ENCODE results near the gene MAN1C1. TPM values are rescaled to one million over a fixed set of nuclear protein-coding genes. Genes with fewer than 3 reads are reported as not detected.

Gene MAN1C1
- total RNA-seq, 1 donor from 2014 or later, result 64.7 TPM

DNA sequence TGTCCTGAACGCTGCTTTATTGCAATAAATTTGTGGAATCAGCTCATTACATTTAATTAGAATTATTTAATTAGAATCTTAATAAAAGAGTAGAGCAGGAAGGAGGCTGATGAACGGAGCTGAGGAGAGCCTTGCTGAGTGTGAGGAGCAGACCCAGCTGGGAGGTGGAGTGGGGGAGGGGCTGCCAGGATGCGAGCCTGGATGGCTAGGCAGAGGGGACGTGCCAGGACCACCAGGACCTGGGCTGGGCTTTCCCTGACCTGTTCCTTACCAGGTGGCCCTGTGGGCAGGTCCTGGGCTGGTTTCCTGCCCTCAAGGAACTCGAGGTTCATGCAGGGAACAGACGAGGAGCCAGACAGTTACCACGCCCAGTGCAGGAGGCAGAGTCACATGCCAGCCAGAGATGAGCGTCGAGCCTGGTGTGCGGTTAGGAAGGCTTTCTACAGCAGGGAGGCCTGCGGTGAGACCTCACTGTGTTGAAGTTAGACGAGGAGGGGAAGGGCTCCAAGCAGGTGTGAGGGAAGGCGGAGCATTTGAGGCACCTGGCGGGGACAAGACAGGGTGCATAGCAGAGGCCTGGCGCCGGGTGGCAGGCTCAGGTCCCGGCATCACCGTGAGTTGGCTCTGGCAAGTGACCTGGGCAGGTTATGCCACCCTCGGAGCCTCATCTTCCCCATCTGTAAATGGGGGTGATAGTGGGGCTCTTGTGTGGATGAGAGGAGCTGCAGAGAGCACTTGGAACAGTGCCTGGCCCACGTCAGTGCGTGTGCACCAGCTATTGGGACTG is 39.3 kb upstream of the MAN1C1 start:
- no peak overlapping the region for H3K27ac Mint-ChIP-seq (ENCODE audit: unreplicated experiment)
- H3K36me3 Mint-ChIP-seq (ENCODE audit: unreplicated experiment), result no peaks in the 10 kb centered on the region
- DNase-seq (ENCODE audit: extremely low spot score, unreplicated experiment), result no peak
- no peaks in the 10 kb centered on the region for H3K9me3 Mint-ChIP-seq (ENCODE audit: unreplicated experiment)
- no peaks in the 10 kb centered on the region for H3K27me3 Mint-ChIP-seq (ENCODE audit: unreplicated experiment)
- no peak overlapping the region for H3K4me3 Mint-ChIP-seq (ENCODE audit: unreplicated experiment)
- peaks cover 13% of the 10 kb centered on the region for H3K4me1 Mint-ChIP-seq (ENCODE audit: unreplicated experiment)
- TF ChIP-seq, protein P1, sequence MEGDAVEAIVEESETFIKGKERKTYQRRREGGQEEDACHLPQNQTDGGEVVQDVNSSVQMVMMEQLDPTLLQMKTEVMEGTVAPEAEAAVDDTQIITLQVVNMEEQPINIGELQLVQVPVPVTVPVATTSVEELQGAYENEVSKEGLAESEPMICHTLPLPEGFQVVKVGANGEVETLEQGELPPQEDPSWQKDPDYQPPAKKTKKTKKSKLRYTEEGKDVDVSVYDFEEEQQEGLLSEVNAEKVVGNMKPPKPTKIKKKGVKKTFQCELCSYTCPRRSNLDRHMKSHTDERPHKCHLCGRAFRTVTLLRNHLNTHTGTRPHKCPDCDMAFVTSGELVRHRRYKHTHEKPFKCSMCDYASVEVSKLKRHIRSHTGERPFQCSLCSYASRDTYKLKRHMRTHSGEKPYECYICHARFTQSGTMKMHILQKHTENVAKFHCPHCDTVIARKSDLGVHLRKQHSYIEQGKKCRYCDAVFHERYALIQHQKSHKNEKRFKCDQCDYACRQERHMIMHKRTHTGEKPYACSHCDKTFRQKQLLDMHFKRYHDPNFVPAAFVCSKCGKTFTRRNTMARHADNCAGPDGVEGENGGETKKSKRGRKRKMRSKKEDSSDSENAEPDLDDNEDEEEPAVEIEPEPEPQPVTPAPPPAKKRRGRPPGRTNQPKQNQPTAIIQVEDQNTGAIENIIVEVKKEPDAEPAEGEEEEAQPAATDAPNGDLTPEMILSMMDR (IDR thresholded peaks at IDR 0.05), result no peak

DNA sequence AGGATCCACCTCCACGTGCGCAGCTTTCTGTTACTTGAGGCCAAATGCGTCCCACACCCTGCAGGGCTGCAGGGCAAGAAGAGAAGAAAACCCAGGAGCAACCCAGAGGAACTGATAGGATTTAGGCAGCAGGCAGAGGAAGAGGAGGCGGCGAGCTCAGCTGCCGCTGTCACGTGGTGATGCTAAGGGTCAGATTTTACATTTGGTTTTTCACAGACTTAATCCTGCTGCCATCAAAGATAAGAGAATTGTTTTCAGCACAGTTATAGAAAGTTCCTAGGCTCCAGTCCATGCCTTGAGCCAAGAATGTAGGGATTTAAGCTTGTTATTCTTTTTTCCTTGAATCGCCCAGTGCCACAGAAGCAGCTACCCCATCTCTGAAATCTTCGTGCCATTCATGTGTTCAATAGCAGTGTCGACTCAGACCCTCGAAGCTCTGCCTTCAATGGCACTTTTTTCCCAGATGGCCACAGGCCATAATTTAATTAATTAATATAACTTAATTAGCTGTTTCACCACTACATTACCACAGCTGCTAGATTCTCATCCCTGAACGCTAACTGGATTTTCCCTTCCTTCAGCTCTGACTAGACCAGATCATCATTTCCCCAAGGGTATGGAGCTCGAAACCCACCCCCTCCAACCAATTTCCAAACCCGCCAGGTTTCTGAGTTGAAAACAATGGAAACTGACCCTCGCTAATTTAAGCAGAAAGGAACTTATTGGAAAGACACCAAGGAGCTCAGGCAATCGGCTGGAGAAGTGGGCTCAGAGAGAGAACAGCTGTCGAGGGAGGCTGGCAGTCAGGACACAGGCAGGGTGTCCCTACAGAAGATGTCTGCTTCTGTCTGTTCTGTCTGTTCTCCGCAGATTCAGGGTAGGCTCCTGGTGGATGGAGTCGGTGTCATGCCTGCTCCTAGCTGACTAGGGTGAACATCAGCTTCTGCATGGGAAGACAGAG is 37.0 kb upstream of the MAN1C1 start:
- TF ChIP-seq, protein P1 (IDR thresholded peaks at IDR 0.05), result no peak
- Mint-ChIP-seq H3K27ac (ENCODE audit: unreplicated experiment) (no peak overlapping the region), H3K4me3 (ENCODE audit: unreplicated experiment) (no peak overlapping the region), H3K9me3 (ENCODE audit: unreplicated experiment) (peaks cover 8% of the 10 kb centered on the region), H3K36me3 (ENCODE audit: unreplicated experiment) (no peaks in the 10 kb centered on the region), H3K4me1 (ENCODE audit: unreplicated experiment) (no peaks in the 10 kb centered on the region), H3K27me3 (ENCODE audit: unreplicated experiment) (no peaks in the 10 kb centered on the region)
- no peak for DNase-seq (ENCODE audit: extremely low spot score, unreplicated experiment)

DNA sequence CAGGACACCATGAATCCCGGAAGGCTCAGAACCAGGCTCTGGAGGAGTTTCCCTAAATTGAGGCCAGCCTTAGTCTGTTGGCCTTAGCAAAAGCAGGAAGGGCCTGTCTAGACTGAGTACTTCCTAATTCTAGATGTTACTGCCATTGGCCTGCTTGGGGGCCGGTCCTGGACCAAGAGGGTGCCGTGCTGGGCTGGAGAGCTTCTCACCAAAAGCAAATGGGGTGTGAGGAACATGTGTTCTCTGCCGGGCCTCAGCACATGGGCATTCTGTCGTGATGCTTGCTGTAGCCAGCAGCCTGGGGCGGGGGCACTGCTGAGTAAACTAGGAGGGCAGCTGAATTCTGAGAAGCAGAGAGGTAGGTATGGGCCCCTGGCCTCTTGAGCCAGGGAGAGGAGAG is 35.7 kb upstream of the MAN1C1 start:
- Mint-ChIP-seq H3K9me3 (ENCODE audit: unreplicated experiment) (peaks cover 8% of the 10 kb centered on the region), H3K27ac (ENCODE audit: unreplicated experiment) (no peak overlapping the region)

DNA sequence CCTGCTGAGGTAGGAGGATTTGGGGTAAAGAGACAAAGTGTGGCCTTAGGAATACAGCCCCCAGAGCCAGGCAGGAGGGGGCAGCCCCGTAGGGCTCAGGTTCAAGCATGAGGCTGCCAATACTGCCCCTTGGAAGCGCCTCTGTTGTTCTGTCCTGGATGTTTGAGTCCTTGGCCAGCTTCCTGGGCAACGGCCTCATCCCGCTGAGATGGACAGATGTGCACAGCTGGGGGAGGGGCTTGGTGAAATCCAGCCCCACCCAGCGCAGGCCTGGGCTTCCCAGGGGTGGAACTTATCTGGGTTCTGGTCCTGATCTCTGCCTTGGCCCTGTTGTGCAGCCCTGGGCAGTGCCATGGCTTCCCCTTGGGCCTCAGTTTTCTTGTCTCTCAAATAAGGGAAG is 34.8 kb upstream of the MAN1C1 start:
- Mint-ChIP-seq H3K4me1 (ENCODE audit: unreplicated experiment) (no peaks in the 10 kb centered on the region), H3K4me3 (ENCODE audit: unreplicated experiment) (no peak overlapping the region), H3K36me3 (ENCODE audit: unreplicated experiment) (no peaks in the 10 kb centered on the region), H3K27ac (ENCODE audit: unreplicated experiment) (no peak overlapping the region), H3K9me3 (ENCODE audit: unreplicated experiment) (peaks cover 8% of the 10 kb centered on the region), H3K27me3 (ENCODE audit: unreplicated experiment) (no peaks in the 10 kb centered on the region)
- DNase-seq (ENCODE audit: extremely low spot score, unreplicated experiment), result no peak
- TF ChIP-seq, protein P1 (IDR thresholded peaks at IDR 0.05), result no peak

More for the DNA sequence above, 35.7 kb upstream of the MAN1C1 start:
- H3K27me3 Mint-ChIP-seq (ENCODE audit: unreplicated experiment), result no peaks in the 10 kb centered on the region
- DNase-seq (ENCODE audit: extremely low spot score, unreplicated experiment), result no peak
- no peaks in the 10 kb centered on the region for H3K36me3 Mint-ChIP-seq (ENCODE audit: unreplicated experiment)
- H3K4me1 Mint-ChIP-seq (ENCODE audit: unreplicated experiment), result no peaks in the 10 kb centered on the region
- TF ChIP-seq, protein P1 (IDR thresholded peaks at IDR 0.05), result no peak
- no peak overlapping the region for H3K4me3 Mint-ChIP-seq (ENCODE audit: unreplicated experiment)

Measured in osteocyte (in vitro differentiated cells).